GM21526 (cell line): Measurements from ENCODE around the gene DLG1.
"Not testable (repeated sequence)": the region's sequence is repeated elsewhere in the genome, so short reads cannot be mapped to it uniquely, and the experiment has no call there.

Source experiments
- ATAC-seq: cut with Tn5 transposase; IDR thresholded peaks from one replicate; pipeline ENCODE4 v1.9.1; 2021; ENCODE audit warnings: moderate library complexity; ENCODE audit not compliant: unreplicated experiment, low FRiP score

DLG1 gene

GRCh38 chr3:197292083-197292646, 6.2 kb downstream of the DLG1 start:
- no peak for ATAC-seq

- ATAC-seq = no peak
Observed at GRCh38 chr3:197289726-197290125, 8.7 kb downstream of the DLG1 start.

GRCh38 chr3:197286678-197287077, 11.7 kb downstream of the DLG1 start:
- ATAC-seq = no peak

GRCh38 chr3:197285557-197285956, 12.9 kb downstream of the DLG1 start:
- ATAC-seq = no peak

GRCh38 chr3:197283045-197283444, 15.4 kb downstream of the DLG1 start:
- ATAC-seq = no peak

GRCh38 chr3:197281849-197282248, 16.6 kb downstream of the DLG1 start:
- no peak for ATAC-seq

GRCh38 chr3:197280156-197280555, 18.3 kb downstream of the DLG1 start:
- no peak for ATAC-seq

GRCh38 chr3:197278933-197279332, 19.5 kb downstream of the DLG1 start:
- ATAC-seq = no peak

- not testable (repeated sequence) for ATAC-seq
Observed at GRCh38 chr3:197276808-197277207, 21.6 kb downstream of the DLG1 start.

GRCh38 chr3:197270558-197271317, 27.7 kb downstream of the DLG1 start:
- no peak for ATAC-seq

GRCh38 chr3:197269024-197269423, 29.4 kb downstream of the DLG1 start:
- ATAC-seq = no peak

GRCh38 chr3:197268294-197268693, 30.1 kb downstream of the DLG1 start:
- ATAC-seq = no peak

- ATAC-seq = no peak
Observed at GRCh38 chr3:197266331-197266730, 32.1 kb downstream of the DLG1 start.

GRCh38 chr3:197262709-197263108, 35.7 kb downstream of the DLG1 start:
- ATAC-seq = no peak

GRCh38 chr3:197261164-197261509, 37.3 kb downstream of the DLG1 start:
- ATAC-seq = no peak

GRCh38 chr3:197260491-197261163, 37.8 kb downstream of the DLG1 start:
- no peak for ATAC-seq

GRCh38 chr3:197259096-197259495, 39.3 kb downstream of the DLG1 start:
- no peak for ATAC-seq

GRCh38 chr3:197258168-197258755, 40.1 kb downstream of the DLG1 start:
- no peak for ATAC-seq

GRCh38 chr3:197257711-197258110, 40.7 kb downstream of the DLG1 start:
- no peak for ATAC-seq

- ATAC-seq = no peak
Observed at GRCh38 chr3:197256836-197257444, 41.5 kb downstream of the DLG1 start.

GRCh38 chr3:197256104-197256503, 42.3 kb downstream of the DLG1 start:
- ATAC-seq = no peak
